Fibroblast of lung (primary cell): ENCODE results near the gene SEPTIN8. TPM values are rescaled to one million over a fixed set of nuclear protein-coding genes. Genes with fewer than 3 reads are reported as not detected.

Experiments
- DNase-seq, 2 donors: peaks; one replicate each; pipeline versions ENCODE4 v3.0.0 to v3.0.0-alpha.2; 2010; ENCODE audit warnings: low read depth in 2 of 2
- H2AFZ ChIP-seq: 2 replicates; pipeline ENCODE4 v1.5.1; 2012; ENCODE audit warnings: low read length, control low read depth, inconsistent platforms
- H3K27ac ChIP-seq: 2 replicates; pipeline ENCODE4 v1.5.1; 2011; ENCODE audit warnings: low read length, control low read depth; ENCODE audit not compliant: insufficient read depth
- H3K27me3 ChIP-seq: 2 replicates; pipeline ENCODE4 v1.5.1; 2011; ENCODE audit warnings: mild to moderate bottlenecking, low read length; ENCODE audit not compliant: control insufficient read depth, insufficient read depth
- H3K36me3 ChIP-seq: 2 replicates; pipeline ENCODE4 v1.5.1; 2011; ENCODE audit warnings: low read length; ENCODE audit not compliant: control insufficient read depth, insufficient read depth
- H3K4me1 ChIP-seq: 2 replicates; pipeline ENCODE4 v1.5.1; 2011; ENCODE audit warnings: low read length; ENCODE audit not compliant: control insufficient read depth, insufficient read depth; ENCODE audit errors: extremely low read depth
- H3K4me2 ChIP-seq: 2 replicates; pipeline ENCODE4 v1.5.1; 2011; ENCODE audit warnings: low read length, control low read depth; ENCODE audit not compliant: insufficient read depth; ENCODE audit errors: extremely low read depth
- H3K4me3 ChIP-seq, 4 experiments: fragments of 200-600 bp in 1 of 4; sonication (generic) in 1 of 4; replicated peaks in 1 of 4; 2 replicates each; pipeline ENCODE4 v1.5.1; 2011 to 2016; ENCODE audit warnings: low read length in 4 of 4, low read depth in 3 of 4, mild to moderate bottlenecking in 3 of 4, control low read depth in 2 of 4, inconsistent platforms in 1 of 4, mixed read lengths in 1 of 4; ENCODE audit not compliant: insufficient read depth in 1 of 4; ENCODE audit errors: control extremely low read depth in 1 of 4
- H3K79me2 ChIP-seq: 2 replicates; pipeline ENCODE4 v1.5.1; 2012; ENCODE audit warnings: mild to moderate bottlenecking, low read length, inconsistent platforms; ENCODE audit not compliant: control insufficient read depth, insufficient read depth
- H3K9ac ChIP-seq: 2 replicates; pipeline ENCODE4 v1.5.1; 2011; ENCODE audit warnings: mild to moderate bottlenecking, low read length, control low read depth; ENCODE audit not compliant: insufficient read depth
- H3K9me3 ChIP-seq: 2 replicates; pipeline ENCODE4 v1.5.1; 2012; ENCODE audit warnings: low read depth, low read length; ENCODE audit not compliant: control insufficient read depth, insufficient read depth
- H4K20me1 ChIP-seq: 2 replicates; pipeline ENCODE4 v1.5.1; 2011; ENCODE audit warnings: low read length; ENCODE audit not compliant: control insufficient read depth, insufficient read depth; ENCODE audit errors: extremely low read depth
- CTCF ChIP-seq, 2 donors: IDR thresholded peaks in 1 of 2; conservative IDR thresholded peaks in 1 of 2; 1 replicate in 1 of 2; 2 replicates in 1 of 2; pipeline ENCODE4 v1.5.1; 2011 to 2012; ENCODE audit warnings: low read length in 2 of 2, control low read depth in 1 of 2, inconsistent platforms in 1 of 2, low read depth in 1 of 2, mild to moderate bottlenecking in 1 of 2
- EZH2 ChIP-seq: IDR thresholded peaks from 2 replicates; pipeline ENCODE4 v1.5.1; 2012; ENCODE audit warnings: low read length, control low read depth, mild to moderate bottlenecking; ENCODE audit errors: missing control alignments
- polyA plus RNA-seq, 2 donors: library from polyadenylated mRNA; depleted of rRNA in 1 of 2; stranded (reverse) in 1 of 2; unstranded in 1 of 2; fragments of >200 nt; gene quantifications; 2 replicates each; pipeline ENCODE4 v1.2.1, GENCODE V29; 2011 to 2012; ENCODE audit warnings: missing spikeins in 1 of 2
- total RNA-seq: library from RNA; depleted of rRNA; stranded (reverse); fragments of >200 nt; gene quantifications from 2 replicates; pipeline ENCODE4 v1.2.1, GENCODE V29; 2014

Gene SEPTIN8
- total and polyA plus RNA-seq, 2 donors (not counting 1 experiment from before 2014, with no cell fraction given) = 62.1 to 64.2 TPM

- Histone ChIP-seq H3K27me3 (peaks cover 8% of the 10 kb centered on the region), H3K9ac (no peak overlapping the region), H3K4me1 (no peaks in the 10 kb centered on the region), H3K27ac (no peak overlapping the region), H4K20me1 (no peaks in the 10 kb centered on the region), H3K4me3 (no peak overlapping the region), H3K9me3 (no peaks in the 10 kb centered on the region), H3K4me2 (no peak overlapping the region), H3K79me2 (no peaks in the 10 kb centered on the region), H2AFZ (no peak overlapping the region), H3K36me3 (no peaks in the 10 kb centered on the region)
- no peak for TF ChIP-seq EZH2
- no peak for TF ChIP-seq CTCF (conservative IDR thresholded peaks at IDR 0.05 in 1 of 2, IDR thresholded peaks at IDR 0.05 in 1 of 2; ENCODE audit: low read depth in 1 of 2, low read length in 2 of 2)
- DNase-seq = no peak
Measured at GRCh38 chr5:132799392-132799791, 22.4 kb upstream of the SEPTIN8 start.

- DNase-seq = no peak
- Histone ChIP-seq H3K4me1 (no peaks in the 10 kb centered on the region), H4K20me1 (no peaks in the 10 kb centered on the region), H3K9me3 (no peaks in the 10 kb centered on the region), H3K4me2 (no peak overlapping the region), H2AFZ (no peak overlapping the region), H3K36me3 (no peaks in the 10 kb centered on the region), H3K79me2 (no peaks in the 10 kb centered on the region), H3K9ac (no peak overlapping the region), H3K4me3 (no peak overlapping the region), H3K27me3 (peaks cover 9% of the 10 kb centered on the region), H3K27ac (no peak overlapping the region)
- TF ChIP-seq EZH2 (no peak), CTCF (conservative IDR thresholded peaks at IDR 0.05 in 1 of 2, IDR thresholded peaks at IDR 0.05 in 1 of 2; ENCODE audit: low read depth in 1 of 2, low read length in 2 of 2) (no peak)
Measured at GRCh38 chr5:132797651-132798050, 20.6 kb upstream of the SEPTIN8 start.

GRCh38 chr5:132791026-132791425 lies 14.0 kb upstream of the SEPTIN8 start:
- Histone ChIP-seq H3K4me1 (peaks cover 2% of the 10 kb centered on the region), H3K79me2 (no peaks in the 10 kb centered on the region), H3K9ac (no peak overlapping the region), H3K27me3 (peaks cover 5% of the 10 kb centered on the region), H3K36me3 (no peaks in the 10 kb centered on the region), H4K20me1 (no peaks in the 10 kb centered on the region), H3K4me2 (no peak overlapping the region), H2AFZ (no peak overlapping the region), H3K4me3 (no peak overlapping the region), H3K9me3 (no peaks in the 10 kb centered on the region), H3K27ac (no peak overlapping the region)
- no peak for DNase-seq
- TF ChIP-seq CTCF (conservative IDR thresholded peaks at IDR 0.05 in 1 of 2, IDR thresholded peaks at IDR 0.05 in 1 of 2; ENCODE audit: low read depth in 1 of 2, low read length in 2 of 2) (no peak), EZH2 (no peak)
